DND-41 (cell line): ENCODE measurements around the gene ZBTB49.
"Not testable (repeated sequence)": the region's sequence is repeated elsewhere in the genome, so short reads cannot be mapped to it uniquely, and the experiment has no call there.

Experiments
- ATAC-seq: fragments of 200-7000 bp; cut with Tn5 transposase; 3 replicates; pipeline ENCODE4 v1.9.1; 2021; ENCODE audit warnings: low read depth; ENCODE audit not compliant: insufficient read depth
- DNase-seq: peaks from one replicate; pipeline ENCODE4 v3.0.0-alpha.2; 2020
- H2AFZ ChIP-seq: 2 replicates; pipeline ENCODE4 v1.6.0; 2012; ENCODE audit warnings: low read depth, low read length
- H3K27ac ChIP-seq: 2 replicates; pipeline ENCODE4 v1.5.1; 2012; ENCODE audit warnings: low read length, inconsistent platforms
- H3K27me3 ChIP-seq: fragments of 200-600 bp; sonication (generic); 2 replicates; pipeline ENCODE4 v1.6.0; 2012; ENCODE audit warnings: low read length, mild to moderate bottlenecking, inconsistent platforms; ENCODE audit not compliant: insufficient read depth, poor library complexity
- H3K36me3 ChIP-seq: 2 replicates; pipeline ENCODE4 v1.5.1; 2012; ENCODE audit warnings: low read length, inconsistent platforms; ENCODE audit not compliant: insufficient read depth
- H3K4me1 ChIP-seq: 2 replicates; pipeline ENCODE4 v1.5.1; 2012; ENCODE audit warnings: mild to moderate bottlenecking, low read length; ENCODE audit not compliant: insufficient read depth
- H3K4me2 ChIP-seq: 2 replicates; pipeline ENCODE4 v1.6.0; 2012; ENCODE audit warnings: mild to moderate bottlenecking, moderate library complexity, low read length, inconsistent platforms; ENCODE audit not compliant: insufficient read depth
- H3K4me3 ChIP-seq, 2 experiments: fragments of 200-600 bp in 1 of 2; shearing (Covaris generic) in 1 of 2; 2 replicates each; pipeline ENCODE4 v1.5.1; 2012 to 2016; ENCODE audit warnings: inconsistent platforms in 2 of 2, low read length in 2 of 2, mild to moderate bottlenecking in 2 of 2, low read depth in 1 of 2, moderate library complexity in 1 of 2
- H3K79me2 ChIP-seq: 2 replicates; pipeline ENCODE4 v1.6.0; 2012; ENCODE audit warnings: low read length, inconsistent platforms; ENCODE audit not compliant: insufficient read depth
- H3K9ac ChIP-seq: 2 replicates; pipeline ENCODE4 v1.6.0; 2012; ENCODE audit warnings: low read depth, mild to moderate bottlenecking, inconsistent platforms, low read length, moderate library complexity
- H3K9me3 ChIP-seq: 2 replicates; pipeline ENCODE4 v1.5.1; 2012; ENCODE audit warnings: low read length, moderate library complexity, mild to moderate bottlenecking, inconsistent platforms; ENCODE audit not compliant: insufficient read depth, severe bottlenecking
- H4K20me1 ChIP-seq: 2 replicates; pipeline ENCODE4 v1.6.0; 2012; ENCODE audit warnings: low read length; ENCODE audit not compliant: insufficient read depth
- CTCF ChIP-seq: IDR thresholded peaks from 2 replicates; pipeline ENCODE4 v1.5.1; 2012; ENCODE audit warnings: borderline replicate concordance, low read length, moderate library complexity, mild to moderate bottlenecking; ENCODE audit not compliant: poor library complexity, severe bottlenecking; ENCODE audit errors: extremely low read depth
- EZH2 ChIP-seq: IDR thresholded peaks from 3 replicates; pipeline ENCODE4 v1.6.1; 2012; ENCODE audit warnings: borderline replicate concordance, low read depth, mild to moderate bottlenecking, moderate library complexity, low read length, inconsistent platforms; ENCODE audit not compliant: severe bottlenecking

The ZBTB49 gene

GRCh38 chr4:4248029-4248884 is 41.8 kb upstream of the ZBTB49 start, which contains the start of gene TMEM128:
TSS of gene TMEM128 (minus strand) at chr4:4248223. CDS start at chr4:4248202, 21 bp downstream.
- H3K4me1 ChIP-seq = peaks cover 28% of the 10 kb centered on the region
- peaks cover 25% of the 10 kb centered on the region for H3K79me2 ChIP-seq
- peaks cover 21% of the 10 kb centered on the region for H3K36me3 ChIP-seq
- H2AFZ ChIP-seq = peak within 1 kb of the TSS; percentile 82
- H3K27me3 ChIP-seq = no peaks in the 10 kb centered on the region
- DNase-seq = peak; percentile 91
- TF ChIP-seq EZH2 = no peak
- peak; percentile 16 for TF ChIP-seq CTCF
- peak within 1 kb of the TSS; percentile 94 to 96 for H3K4me3 ChIP-seq
- peak within 1 kb of the TSS; percentile 85 for H3K9ac ChIP-seq
- no peaks in the 10 kb centered on the region for H3K9me3 ChIP-seq
- H3K4me2 ChIP-seq = peak within 1 kb of the TSS; percentile 85
- no peaks in the 10 kb centered on the region; the same call in 1 of the 2 replicates for H4K20me1 ChIP-seq
- ATAC-seq = peak; percentile 96
- H3K27ac ChIP-seq = peak within 1 kb of the TSS; percentile 91

- H3K79me2 ChIP-seq = peaks cover 25% of the 10 kb centered on the region
- peaks cover 16% of the 10 kb centered on the region for H3K36me3 ChIP-seq
- peak overlapping the region; percentile 85 for H3K9ac ChIP-seq
- H3K27me3 ChIP-seq = no peaks in the 10 kb centered on the region
- H3K4me1 ChIP-seq = peaks cover 28% of the 10 kb centered on the region
- no peak for TF ChIP-seq CTCF
- H2AFZ ChIP-seq = peak overlapping the region; percentile 82
- no peaks in the 10 kb centered on the region; the same call in 1 of the 2 replicates for H4K20me1 ChIP-seq
- ATAC-seq (no peak), DNase-seq (no peak)
- no peaks in the 10 kb centered on the region for H3K9me3 ChIP-seq
- peak overlapping the region; percentile 91 for H3K27ac ChIP-seq
- peak overlapping the region; percentile 94 to 96; a peak in 3 of 4 replicates for H3K4me3 ChIP-seq
- peak overlapping the region; percentile 85 for H3K4me2 ChIP-seq
These were observed 41.2 kb upstream of the ZBTB49 start for GRCh38 chr4:4248885-4249203.

GRCh38 chr4:4249342-4249741 is 40.7 kb upstream of the ZBTB49 start:
- not testable (repeated sequence) for ATAC-seq
- Histone ChIP-seq H3K9ac (peak overlapping the region; percentile 85; the same call in 1 of the 2 replicates), H3K4me2 (peak overlapping the region; percentile 85)

DNA sequence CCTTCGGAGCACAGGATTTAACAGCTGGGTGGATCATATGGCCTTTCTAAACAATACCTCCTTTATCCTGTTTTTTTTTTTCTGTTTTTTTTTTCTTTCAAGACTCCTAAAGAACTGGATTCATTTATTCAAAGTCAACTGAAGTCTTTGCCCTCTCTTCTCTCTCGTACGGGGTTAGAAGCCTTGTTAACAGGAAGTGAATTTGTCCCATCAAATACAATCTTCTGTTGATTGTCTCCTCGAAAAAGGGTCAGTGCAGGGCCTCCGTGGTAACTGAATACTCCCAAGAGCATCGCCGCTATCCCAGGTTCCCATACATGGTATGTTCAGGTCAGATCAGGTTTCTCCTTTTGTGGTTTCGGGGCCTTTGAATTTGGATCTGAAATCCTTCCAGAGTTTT is 40.2 kb upstream of the ZBTB49 start:
- H3K4me3 ChIP-seq = no peak overlapping the region
- no peak for TF ChIP-seq CTCF
- TF ChIP-seq EZH2 = no peak
- peaks cover 22% of the 10 kb centered on the region for H3K79me2 ChIP-seq
- no peak overlapping the region for H3K27ac ChIP-seq
- no peaks in the 10 kb centered on the region for H3K27me3 ChIP-seq
- H3K36me3 ChIP-seq = peaks cover 7% of the 10 kb centered on the region
- no peak overlapping the region for H2AFZ ChIP-seq
- ATAC-seq (no peak), DNase-seq (no peak)
- H3K9ac ChIP-seq = no peak overlapping the region
- peaks cover 28% of the 10 kb centered on the region for H3K4me1 ChIP-seq
- H3K4me2 ChIP-seq = no peak overlapping the region
- no peaks in the 10 kb centered on the region for H3K9me3 ChIP-seq
- H4K20me1 ChIP-seq = no peaks in the 10 kb centered on the region; the same call in 1 of the 2 replicates

More at GRCh38 chr4:4249342-4249741, 40.7 kb upstream of the ZBTB49 start:
- Histone ChIP-seq H3K79me2 (peaks cover 25% of the 10 kb centered on the region), H2AFZ (peak overlapping the region; percentile 82), H3K4me1 (peaks cover 28% of the 10 kb centered on the region), H3K36me3 (peaks cover 12% of the 10 kb centered on the region), H3K4me3 (peak overlapping the region in 1 of 2 experiments; percentile 96; a peak in 2 of 4 replicates)
- H3K27ac ChIP-seq, DNase-seq, H3K27me3 ChIP-seq, H4K20me1 ChIP-seq, H3K9me3 ChIP-seq: not testable (repeated sequence)
